Stimulated activated CD8-positive, alpha-beta memory T cell treated with anti-CD3 and anti-CD28 coated beads, Interleukin-15, amount 100 ng/mL, for 24 hours (primary cell): ENCODE results near the gene LZTR1.
"Not testable (repeated sequence)": the region's sequence is repeated elsewhere in the genome, so short reads cannot be mapped to it uniquely, and the experiment has no call there.

ENCODE experiments used
- DNase-seq: peaks from one replicate; pipeline ENCODE4 v3.0.0-alpha.2; 2020; ENCODE audit warnings: low read depth

LZTR1 gene

DNA sequence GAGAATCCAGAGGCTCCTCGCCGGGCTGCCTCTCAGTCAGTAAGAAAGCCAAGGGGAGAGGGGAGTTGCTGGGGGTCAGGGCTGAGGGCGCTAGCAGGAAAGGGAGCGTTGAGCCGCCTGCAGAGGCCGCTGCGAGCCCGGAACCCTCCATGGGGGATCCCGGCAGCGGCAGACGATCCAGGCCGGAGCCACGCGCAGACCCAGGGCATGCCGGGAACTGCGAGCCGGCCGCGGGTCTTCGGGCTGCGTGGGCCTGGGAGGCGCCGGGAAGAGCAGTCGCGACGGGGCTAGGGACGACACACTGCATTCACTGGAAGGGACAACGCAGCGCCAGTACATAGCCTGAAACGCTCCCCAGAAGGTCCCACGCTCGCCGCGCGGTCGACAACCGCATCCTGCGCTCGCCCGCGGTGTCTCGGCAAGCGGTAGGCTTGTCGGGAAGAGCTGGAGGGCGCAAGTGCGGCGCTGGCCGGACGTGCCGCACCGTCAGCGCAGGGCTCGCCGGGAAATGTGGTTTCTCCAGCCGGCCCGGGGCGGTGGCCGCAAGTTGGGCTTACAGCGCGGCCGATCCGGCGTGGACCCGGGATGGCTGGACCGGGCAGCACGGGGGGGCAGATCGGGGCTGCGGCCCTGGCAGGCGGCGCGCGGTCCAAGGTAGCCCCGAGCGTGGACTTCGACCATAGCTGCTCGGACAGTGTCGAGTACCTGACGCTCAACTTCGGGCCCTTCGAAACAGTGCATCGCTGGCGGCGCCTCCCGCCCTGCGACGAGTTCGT is at the start of gene LZTR1:
TSS of gene LZTR1 (plus strand) at position 511 of the 776 bp plus-strand sequence. CDS start at position 586, 75 bp downstream.
- peak; percentile 53 for DNase-seq

DNA sequence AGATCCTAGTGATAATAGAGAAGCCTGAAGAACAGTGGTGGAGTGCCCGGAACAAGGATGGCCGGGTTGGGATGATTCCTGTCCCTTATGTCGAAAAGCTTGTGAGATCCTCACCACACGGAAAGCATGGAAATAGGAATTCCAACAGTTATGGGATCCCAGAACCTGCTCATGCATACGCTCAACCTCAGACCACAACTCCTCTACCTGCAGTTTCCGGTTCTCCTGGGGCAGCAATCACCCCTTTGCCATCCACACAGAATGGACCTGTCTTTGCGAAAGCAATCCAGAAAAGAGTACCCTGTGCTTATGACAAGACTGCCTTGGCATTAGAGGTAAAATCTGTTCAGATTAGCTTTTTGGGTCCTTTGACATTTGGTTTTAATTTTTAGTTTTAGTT is 48.2 kb upstream of the LZTR1 start:
- DNase-seq = no peak

- not testable (repeated sequence) for DNase-seq
Measured at GRCh38 chr22:20935049-20935448, 47.0 kb upstream of the LZTR1 start.

- not testable (repeated sequence) for DNase-seq
Measured at GRCh38 chr22:20935780-20936539, 46.1 kb upstream of the LZTR1 start.

GRCh38 chr22:20937031-20937793 is 44.9 kb upstream of the LZTR1 start:
- no peak for DNase-seq

DNA sequence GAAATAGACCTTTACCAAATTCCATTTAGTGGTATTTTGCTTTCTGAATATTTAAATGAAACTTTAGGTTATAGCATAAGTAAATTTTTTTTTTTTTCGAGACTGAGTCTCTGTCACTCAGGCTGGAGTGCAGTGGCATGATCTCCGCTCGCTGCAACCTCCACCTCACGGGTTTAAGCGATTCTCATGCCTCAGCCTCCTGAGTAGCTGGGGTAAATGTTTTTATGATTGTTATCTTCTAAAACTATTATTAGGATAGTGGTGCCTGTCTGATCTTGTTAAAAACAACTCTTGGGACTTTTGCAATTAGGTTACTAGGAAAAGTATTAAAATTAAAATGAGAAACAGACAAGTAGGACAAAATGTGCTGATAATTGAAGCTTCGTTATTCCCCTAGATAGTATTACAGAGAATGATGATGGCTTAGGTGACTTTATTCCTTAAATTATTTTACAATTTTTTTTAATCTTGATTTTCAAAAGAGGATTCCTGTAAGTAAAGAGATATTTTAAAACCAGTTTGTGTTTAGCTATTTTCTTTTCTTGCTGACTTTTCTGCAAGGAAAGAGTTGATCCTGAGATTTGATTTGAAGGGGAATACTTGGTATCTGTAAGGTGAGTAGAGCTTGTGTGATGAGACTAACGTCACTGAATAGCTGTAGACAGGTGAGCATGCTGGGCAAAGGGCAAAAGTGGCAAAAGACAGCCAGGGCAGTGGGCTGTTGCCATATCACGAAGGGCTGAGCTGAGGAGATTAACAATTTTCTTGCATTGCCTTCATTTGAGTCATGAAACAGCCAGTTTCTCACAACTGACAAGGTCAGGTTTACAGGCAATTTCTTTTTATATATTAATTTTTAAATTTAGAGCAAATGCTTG is 44.1 kb upstream of the LZTR1 start:
- DNase-seq = no peak

DNA sequence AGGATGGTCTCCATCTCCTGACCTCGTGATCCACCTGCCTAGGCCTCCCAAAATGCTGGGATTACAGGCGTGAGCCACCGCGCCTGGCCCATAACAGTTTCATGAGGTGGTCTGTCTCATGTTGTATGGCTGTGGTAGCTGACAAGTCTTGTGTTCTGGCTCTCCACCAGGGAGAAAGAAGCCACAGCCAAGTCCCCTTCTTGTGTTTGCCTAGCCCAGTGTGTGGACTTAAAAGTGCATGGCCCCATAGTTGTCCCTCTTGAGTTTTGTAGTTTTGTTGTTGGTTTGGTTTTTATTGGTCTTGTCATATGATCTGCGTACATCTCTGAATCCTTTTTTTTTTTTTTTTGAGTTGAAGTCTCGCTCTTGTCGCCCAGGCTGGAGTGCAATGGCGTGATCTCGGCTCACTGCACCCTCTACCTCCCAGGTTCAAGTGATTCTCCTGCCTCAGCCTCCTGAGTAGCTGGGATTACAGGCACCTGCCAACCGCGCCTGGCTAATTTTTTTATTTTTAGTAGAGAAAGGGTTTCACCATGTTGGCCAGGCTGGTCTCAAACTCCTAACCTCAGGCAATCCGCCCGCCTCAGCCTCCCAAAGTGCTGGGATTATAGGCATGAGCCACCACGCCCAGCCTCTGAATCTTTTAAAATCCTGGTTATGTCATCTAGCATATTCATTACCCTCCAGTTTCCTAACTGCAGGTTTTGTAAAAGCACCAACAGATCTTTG is 42.5 kb upstream of the LZTR1 start:
- not testable (repeated sequence) for DNase-seq

DNA sequence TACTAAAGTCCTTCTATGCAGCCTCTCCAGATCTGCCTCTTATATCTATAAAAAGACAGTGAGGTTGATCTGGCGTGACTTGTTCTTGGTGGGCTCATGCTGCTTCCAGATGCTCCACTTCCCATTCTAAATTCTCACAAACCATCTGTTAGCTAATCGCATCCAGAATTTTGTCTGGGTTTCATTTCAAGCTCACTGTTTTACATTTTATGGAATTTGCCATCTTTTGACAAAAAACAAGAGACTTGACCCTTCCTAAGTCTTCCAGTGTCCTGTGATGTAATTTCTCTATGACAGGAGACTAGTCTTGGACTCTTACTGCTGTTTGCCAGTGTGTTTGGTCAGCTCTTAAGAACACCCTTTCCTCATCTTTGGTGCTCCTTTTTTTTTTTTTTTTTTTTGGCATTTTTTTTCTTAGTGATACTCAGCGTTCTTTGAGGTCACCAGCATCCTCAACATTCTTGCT is 41.9 kb upstream of the LZTR1 start:
- no peak for DNase-seq

GRCh38 chr22:20940904-20941385 is 41.2 kb upstream of the LZTR1 start:
- DNase-seq = no peak

- DNase-seq = not testable (repeated sequence)
Measured at GRCh38 chr22:20942203-20942902, 39.7 kb upstream of the LZTR1 start.

GRCh38 chr22:20943104-20943933 is 38.8 kb upstream of the LZTR1 start:
- no peak for DNase-seq

DNA sequence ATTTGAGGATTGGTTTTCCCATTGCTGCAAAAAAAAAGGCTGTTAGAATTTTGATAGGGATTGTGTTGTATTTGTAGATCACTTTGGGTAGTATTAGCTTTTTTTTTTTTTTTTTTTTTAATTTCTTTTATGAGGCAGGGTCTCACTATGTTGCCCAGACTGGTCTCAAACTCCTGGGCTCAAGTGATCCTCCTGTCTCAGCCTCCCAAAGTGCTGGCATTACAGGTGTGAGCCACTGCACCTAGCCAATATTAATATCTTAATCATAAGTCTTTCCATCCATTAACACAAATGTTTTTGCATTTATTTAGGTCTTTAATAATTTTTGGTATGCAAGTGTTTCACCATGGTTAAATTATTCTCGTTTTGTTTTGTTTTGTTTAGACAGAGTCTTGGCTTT is 38.1 kb upstream of the LZTR1 start:
- DNase-seq = no peak

DNA sequence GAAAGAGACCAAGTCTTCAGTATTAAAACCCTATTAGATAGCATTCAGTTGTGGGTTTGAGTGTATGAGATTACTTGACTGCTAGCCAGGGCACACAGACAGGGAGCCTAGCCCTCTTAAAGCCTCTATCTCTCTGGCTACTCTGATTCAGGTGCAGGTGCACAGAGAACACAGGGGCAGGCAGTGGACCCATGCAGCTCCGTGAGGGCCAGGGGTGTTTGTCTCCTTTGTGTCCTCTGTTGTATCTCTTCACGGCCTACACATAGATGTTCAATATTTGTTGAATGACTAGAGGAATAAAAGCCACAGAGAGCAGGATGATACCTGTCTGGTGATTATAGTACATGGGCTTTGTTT is 36.5 kb upstream of the LZTR1 start:
- DNase-seq = no peak

- DNase-seq = no peak
Measured at GRCh38 chr22:20946080-20946986, 35.8 kb upstream of the LZTR1 start.

- DNase-seq = no peak
Measured at GRCh38 chr22:20946991-20947390, 35.1 kb upstream of the LZTR1 start.

DNA sequence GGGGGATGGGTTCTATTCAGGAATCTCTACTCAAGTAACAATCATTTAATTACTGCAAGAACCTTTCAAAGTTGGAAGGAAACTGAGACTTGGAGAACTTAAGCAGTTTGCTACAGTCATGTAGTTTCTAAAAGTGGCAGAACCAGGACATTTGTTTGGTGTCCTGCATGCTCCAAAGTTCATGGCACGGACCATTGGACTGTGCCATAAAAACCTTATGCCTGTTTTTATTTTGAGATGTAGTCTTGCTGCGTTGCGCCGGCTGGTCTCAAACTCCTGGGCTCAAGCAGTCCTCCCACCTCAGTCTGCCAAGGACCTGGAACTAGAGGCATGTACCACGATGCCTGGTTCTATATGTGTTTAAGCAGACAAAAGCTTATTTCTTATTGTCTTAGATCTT is 33.6 kb upstream of the LZTR1 start:
- DNase-seq = no peak

- no peak for DNase-seq
Measured at GRCh38 chr22:20948989-20949388, 33.1 kb upstream of the LZTR1 start.

DNA sequence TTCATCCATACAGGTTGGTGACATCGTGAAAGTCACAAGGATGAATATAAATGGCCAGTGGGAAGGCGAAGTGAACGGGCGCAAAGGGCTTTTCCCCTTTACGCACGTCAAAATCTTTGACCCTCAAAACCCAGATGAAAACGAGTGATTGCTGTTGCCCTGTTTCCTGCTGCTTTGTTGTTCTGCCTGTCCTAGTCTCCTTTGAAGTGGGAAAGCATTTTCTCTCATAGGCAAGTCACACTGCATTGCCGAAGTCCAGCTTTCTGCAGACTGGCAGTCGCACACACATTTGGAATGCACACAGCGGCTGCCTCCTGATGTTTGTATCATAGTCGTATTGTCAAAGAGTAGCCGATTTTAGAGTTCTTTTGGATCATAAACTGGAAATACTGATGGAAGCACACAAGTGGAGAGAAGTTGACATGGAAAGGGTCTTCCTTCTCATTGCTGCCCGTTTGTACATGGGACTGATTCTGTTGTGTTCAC is 32.4 kb upstream of the LZTR1 start:
- no peak for DNase-seq
